HG03039 (cell line): Measurements from ENCODE around the gene SORL1.
A peak's percentile ranks its signal among the peaks of the same experiment; 100 is the strongest.
"Not testable (repeated sequence)": the region's sequence is repeated elsewhere in the genome, so short reads cannot be mapped to it uniquely, and the experiment has no call there.

Experiments
- ATAC-seq: cut with Tn5 transposase; IDR thresholded peaks from one replicate; pipeline ENCODE4 v1.9.1; 2021; ENCODE audit warnings: mild to moderate bottlenecking, moderate library complexity; ENCODE audit not compliant: unreplicated experiment

Gene SORL1

DNA sequence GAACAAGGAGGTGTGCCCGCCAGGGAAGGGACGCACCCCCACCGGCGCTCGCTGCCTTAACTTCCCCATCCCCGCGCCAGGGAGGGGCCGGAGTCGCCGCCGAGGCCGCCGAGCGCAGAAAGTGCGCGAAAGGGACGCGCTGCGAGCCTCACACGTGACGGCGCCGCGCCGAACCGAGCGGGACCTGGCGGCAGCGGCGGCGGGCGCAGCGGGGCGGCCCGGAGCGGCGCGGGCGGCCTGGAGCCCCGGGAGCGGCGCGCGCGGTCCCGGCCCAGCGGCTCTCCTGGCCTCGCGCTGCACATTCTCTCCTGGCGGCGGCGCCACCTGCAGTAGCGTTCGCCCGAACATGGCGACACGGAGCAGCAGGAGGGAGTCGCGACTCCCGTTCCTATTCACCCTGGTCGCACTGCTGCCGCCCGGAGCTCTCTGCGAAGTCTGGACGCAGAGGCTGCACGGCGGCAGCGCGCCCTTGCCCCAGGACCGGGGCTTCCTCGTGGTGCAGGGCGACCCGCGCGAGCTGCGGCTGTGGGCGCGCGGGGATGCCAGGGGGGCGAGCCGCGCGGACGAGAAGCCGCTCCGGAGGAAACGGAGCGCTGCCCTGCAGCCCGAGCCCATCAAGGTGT, at the start of gene SORL1:
TSS of gene SORL1 (plus strand) at position 329 of the 623 bp plus-strand sequence. CDS start at position 347, 18 bp downstream.
- peak; percentile 44 for ATAC-seq

- no peak for ATAC-seq
Observed at GRCh38 chr11:121405646-121406045, 46.5 kb upstream of the SORL1 start.

- ATAC-seq = no peak
Observed at GRCh38 chr11:121406291-121406690, 45.8 kb upstream of the SORL1 start.

DNA sequence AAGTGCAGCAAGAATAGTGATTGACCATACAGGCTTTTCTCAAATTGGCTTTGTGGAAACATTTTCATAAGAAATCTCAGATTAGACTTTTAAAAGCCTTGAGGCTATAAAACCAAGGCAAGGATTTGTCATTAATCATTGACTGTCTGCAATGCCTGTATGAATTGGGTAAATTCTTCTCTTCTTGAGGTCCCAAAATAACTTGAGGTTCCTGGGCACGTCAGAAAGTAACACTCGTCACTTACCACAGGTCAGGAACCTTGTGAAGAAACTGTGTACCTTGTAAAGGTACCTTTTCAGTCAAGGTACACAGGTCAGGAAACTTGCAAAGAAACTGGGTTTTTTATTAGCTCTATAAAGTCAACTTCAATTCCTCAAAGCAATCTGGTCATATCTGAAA, 43.3 kb upstream of the SORL1 start:
- no peak for ATAC-seq

DNA sequence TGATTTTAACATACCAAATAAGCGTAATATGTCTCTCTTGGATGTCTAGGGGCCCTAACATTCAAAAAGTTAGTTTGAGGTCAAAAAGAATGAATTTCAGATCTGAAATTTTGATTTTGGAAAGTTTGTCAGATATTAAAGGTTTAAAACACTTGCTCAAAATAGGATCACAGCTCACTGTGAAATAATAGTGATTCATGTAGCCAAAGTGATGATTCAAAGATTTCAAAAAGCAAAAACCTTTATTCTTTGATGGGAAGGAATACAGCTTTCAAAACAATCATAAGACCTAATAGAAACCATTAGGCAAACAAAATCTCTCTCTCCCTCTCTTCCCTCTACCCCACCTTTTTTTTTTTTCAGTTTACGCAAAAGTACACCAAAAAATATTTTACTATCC, 42.1 kb upstream of the SORL1 start:
- ATAC-seq = not testable (repeated sequence)

GRCh38 chr11:121411330-121411729, 40.8 kb upstream of the SORL1 start:
- not testable (repeated sequence) for ATAC-seq

DNA sequence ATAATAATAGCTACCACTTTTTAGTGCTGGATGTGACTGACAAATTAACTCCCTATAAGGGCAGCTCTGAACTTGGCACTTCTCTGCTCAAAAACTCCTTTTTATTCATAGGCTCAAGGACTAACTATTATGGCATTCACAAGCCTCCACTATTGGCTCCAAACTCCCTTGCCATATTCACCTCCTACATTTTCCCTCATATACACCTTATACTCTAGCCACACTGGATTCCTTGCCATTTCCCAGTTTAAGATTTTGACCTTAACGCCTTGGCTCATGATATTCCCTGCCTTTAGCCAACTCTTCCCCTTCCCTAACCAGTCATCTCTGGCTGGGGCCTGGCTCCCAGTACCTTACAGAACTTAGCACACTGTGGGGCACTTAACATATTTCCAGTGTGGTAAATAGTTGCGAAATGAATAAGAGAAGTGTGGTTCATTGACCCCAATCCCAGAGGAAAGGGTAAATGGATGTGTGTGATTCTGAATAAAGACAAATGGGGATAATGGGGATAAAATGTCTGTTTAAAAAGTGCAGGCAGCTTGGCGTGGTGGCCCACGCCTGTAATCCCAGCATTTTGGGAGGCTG, 40.0 kb upstream of the SORL1 start:
- ATAC-seq = no peak

GRCh38 chr11:121412711-121413415, 39.3 kb upstream of the SORL1 start:
- ATAC-seq = no peak

DNA sequence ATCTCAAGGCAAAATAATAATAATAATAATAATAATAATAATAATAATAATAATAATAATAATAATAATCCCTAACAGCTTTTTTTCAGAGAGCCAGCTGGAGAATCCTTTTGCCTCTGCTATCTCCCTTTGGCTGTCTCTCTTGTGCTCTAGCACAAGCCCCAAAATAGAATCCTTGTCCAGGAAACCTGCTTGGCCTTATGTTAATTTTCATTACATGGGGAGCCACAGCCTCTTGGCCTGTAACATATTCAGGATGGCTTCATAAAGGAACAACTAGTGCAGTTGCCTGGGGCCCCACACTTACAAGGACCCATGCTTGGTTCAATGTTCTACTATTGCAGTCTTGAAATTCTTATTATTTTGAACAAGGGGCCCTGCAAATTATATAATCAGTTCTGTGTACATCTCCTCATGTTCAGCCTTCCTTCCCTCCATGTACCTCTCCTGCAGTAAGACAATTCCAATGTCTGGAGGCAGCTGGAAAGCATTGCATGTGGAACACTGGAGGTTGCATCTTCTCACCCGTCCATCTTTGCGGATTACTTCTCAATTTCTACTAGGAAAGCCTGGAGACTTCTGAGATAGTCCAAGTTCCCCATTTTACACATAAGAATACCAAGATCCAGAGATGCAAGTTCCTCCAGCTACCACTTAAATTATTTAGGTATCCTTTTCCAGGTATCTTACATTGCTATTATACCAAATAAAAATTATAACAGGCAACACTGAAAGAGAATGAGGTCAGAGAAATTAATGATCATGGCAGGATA, 37.8 kb upstream of the SORL1 start:
- no peak for ATAC-seq

DNA sequence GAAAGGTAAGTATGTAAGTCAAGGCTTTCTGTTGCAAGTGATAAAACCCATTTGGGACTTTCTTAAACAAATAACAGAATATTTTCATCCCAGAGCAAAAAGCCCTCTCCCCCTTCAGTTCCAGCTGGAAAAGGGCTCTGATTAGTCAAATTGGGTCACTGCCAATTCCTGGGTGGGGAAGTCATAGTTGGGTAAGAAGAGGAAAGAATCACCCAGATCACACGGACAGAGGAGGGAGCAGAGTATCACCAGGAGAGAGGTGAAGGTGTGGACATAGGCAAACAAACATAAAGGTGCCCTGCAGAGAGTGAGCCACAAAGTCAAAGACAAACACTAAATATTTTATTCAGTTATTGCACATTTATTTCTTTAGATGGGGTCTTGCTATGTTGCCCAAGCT, 36.3 kb upstream of the SORL1 start:
- ATAC-seq = no peak

GRCh38 chr11:121417055-121417551, 35.0 kb upstream of the SORL1 start:
- ATAC-seq = no peak

GRCh38 chr11:121417607-121418006, 34.5 kb upstream of the SORL1 start:
- ATAC-seq = no peak

GRCh38 chr11:121418625-121419114, 33.4 kb upstream of the SORL1 start:
- ATAC-seq = no peak

DNA sequence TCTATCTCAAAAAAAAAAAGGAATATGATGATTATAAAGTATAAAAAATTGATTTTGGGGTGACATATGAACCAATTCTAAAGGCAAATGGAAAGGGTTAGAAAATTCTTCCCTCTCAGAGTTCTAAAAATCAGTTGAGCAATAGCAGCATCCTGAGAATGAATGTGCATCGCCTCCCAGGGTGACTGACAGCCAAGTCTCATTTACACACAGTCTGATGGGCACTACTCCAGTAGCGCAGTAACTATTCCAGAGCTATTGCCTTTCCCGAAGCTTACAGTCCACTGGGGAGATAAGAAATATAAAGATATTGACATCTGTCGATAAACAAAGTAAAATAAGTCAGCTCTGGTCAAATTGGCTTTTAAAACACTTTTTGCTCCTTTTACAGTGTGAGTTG, 32.3 kb upstream of the SORL1 start:
- ATAC-seq = no peak

DNA sequence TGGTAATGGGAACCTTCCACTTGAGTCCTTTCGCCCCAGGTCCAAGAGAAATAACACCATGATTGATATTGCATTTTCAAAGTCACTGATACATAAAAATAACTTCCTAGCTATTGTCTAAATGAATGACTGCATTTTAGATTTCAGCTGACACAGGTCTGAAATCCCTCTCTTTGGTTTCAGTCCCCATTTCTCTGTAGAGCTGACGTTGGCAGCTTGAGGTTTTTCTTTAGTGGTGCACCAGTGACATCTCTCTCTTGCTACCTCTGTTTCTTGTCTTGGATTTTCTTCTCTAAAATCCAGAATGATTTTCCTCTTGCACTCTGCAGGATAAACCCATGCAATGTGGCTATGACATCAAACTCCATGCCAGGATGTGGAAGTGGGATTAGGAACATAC, 31.7 kb upstream of the SORL1 start:
- no peak for ATAC-seq

GRCh38 chr11:121421149-121421901, 30.8 kb upstream of the SORL1 start:
- ATAC-seq = no peak

- ATAC-seq = no peak
Observed at GRCh38 chr11:121422675-121423074, 29.4 kb upstream of the SORL1 start.

DNA sequence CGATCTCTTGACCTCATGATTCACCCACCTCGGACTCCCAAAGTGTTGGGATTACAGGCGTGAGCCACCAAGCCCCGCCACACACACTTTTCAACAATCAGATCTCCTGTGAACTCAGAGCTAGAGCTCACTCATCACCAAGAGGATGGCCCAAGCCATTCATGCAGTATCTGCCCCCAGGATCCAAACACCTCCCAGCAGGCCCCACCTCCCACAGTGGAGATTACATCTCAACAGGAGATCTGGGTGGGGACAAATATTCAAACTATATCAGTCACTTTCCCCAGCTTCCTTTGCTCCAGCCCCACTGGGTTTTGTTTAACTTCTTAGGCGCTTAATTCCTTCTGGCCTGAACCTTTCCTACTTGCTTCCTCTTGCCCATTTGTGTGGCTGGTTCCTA, 26.3 kb upstream of the SORL1 start:
- ATAC-seq = no peak

- no peak for ATAC-seq
Observed at GRCh38 chr11:121426476-121427399, 25.4 kb upstream of the SORL1 start.

DNA sequence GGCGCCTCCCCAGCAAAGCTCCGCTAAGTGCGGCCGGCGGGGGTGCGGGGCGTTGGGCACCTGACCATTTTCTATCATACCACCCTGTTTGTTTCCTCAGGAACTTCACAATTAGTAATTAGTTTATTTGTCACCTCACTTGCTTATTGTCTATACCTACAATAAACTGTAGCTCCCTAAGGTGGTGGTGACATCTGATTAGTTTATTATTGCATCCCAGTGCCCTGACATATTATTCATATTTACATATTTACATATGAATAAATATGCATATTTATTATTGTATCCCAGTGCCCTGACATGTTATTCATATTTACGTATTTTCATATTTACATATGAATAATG, 24.7 kb upstream of the SORL1 start:
- ATAC-seq = no peak
